ENCODE data around the gene PRKCE.

DNA sequence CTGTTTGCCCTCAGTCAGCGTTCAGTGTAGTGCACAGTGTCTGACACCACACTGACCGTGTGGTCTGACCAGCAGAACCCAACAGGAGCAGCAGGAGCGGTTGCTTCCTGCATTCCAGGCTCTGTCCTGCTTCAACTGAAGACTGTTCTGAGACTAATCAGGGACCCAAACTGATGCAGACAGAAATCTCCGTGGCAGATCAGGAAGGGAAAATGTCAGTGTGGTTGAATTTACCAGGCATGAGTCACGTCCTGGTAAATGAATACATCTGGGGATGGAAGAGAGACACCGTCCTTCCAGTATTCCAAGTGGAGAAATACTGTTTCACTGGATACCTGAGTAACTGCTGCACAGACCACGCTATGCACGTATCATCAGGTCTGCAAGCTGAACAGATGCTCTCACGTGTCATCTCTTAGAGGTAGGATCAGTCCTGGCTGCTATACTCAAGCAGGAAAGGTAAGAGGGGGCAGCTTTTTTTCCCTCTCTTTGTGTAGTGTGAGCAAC, 422.1 kb downstream of the PRKCE start:
- TF ChIP-seq, protein P1, sequence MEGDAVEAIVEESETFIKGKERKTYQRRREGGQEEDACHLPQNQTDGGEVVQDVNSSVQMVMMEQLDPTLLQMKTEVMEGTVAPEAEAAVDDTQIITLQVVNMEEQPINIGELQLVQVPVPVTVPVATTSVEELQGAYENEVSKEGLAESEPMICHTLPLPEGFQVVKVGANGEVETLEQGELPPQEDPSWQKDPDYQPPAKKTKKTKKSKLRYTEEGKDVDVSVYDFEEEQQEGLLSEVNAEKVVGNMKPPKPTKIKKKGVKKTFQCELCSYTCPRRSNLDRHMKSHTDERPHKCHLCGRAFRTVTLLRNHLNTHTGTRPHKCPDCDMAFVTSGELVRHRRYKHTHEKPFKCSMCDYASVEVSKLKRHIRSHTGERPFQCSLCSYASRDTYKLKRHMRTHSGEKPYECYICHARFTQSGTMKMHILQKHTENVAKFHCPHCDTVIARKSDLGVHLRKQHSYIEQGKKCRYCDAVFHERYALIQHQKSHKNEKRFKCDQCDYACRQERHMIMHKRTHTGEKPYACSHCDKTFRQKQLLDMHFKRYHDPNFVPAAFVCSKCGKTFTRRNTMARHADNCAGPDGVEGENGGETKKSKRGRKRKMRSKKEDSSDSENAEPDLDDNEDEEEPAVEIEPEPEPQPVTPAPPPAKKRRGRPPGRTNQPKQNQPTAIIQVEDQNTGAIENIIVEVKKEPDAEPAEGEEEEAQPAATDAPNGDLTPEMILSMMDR (IDR thresholded peaks at IDR 0.05) = no peak
- no peak for TF ChIP-seq POLR2A (IDR thresholded peaks at IDR 0.05)

Data from sigmoid colon (tissue), 3 donors.